Adrenal gland (tissue), 5 donors: Measurements from ENCODE around the gene JPT1.
"Not testable (repeated sequence)": the region's sequence is repeated elsewhere in the genome, so short reads cannot be mapped to it uniquely, and the experiment has no call there.

Experiments
- POLR2A ChIP-seq, 2 donors: fragments of 450-650 bp; IDR thresholded peaks; one replicate each; pipeline ENCODE4 v1.6.1; 2017; ENCODE audit warnings: antibody characterized with exemption in 2 of 2, mild to moderate bottlenecking in 2 of 2, moderate library complexity in 1 of 2
- TF ChIP-seq, protein P1 (sequence below), 6 experiments: fragments of 450-650 bp in 4 of 6; fragments of 200-600 bp in 2 of 6; sonication (generic) in 1 of 6; IDR thresholded peaks; 1 replicate in 5 of 6; 2 replicates in 1 of 6; pipeline versions ENCODE4 v1.5.1 to v1.8.0; 2016 to 2021; ENCODE audit warnings: antibody characterized with exemption in 6 of 6, mild to moderate bottlenecking in 2 of 6, moderate library complexity in 1 of 6
- donor health status: DM: no; HTN: no; CAD: no.

DNA sequence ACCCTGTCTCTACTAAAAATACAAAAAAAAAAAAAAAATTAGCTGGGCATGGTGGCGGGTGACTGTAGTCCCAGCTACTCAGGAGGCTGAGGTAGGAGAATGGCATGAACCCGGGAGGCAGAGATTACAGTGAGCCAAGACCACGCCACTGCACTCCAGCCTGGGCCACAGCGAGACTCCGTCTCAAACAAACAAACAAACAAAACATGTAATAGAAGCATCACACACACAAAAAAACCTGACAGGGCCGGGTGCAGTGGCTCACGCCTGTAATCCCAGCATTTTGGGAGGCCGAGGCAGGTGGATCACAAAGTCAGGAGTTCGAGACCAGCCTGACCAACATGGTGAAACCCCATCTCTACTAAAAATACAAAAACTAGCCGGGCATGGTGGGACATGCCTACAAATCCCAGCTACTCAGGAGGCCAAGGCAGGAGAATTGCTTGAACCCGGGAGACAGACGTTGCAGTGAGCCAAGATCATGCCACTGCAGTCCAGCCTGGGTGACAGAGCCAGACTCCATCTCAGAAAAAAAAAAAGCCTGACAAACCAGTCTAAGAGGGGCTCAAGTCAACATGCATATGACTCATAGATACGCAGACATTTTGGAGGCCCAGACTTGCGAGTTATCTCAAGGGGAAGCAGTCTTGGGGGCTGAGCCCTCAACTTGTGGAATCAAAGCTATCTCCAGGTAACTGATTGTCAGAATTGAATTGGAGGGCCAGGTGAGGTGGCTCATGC, 20.5 kb downstream of the JPT1 start:
- TF ChIP-seq, protein P1, sequence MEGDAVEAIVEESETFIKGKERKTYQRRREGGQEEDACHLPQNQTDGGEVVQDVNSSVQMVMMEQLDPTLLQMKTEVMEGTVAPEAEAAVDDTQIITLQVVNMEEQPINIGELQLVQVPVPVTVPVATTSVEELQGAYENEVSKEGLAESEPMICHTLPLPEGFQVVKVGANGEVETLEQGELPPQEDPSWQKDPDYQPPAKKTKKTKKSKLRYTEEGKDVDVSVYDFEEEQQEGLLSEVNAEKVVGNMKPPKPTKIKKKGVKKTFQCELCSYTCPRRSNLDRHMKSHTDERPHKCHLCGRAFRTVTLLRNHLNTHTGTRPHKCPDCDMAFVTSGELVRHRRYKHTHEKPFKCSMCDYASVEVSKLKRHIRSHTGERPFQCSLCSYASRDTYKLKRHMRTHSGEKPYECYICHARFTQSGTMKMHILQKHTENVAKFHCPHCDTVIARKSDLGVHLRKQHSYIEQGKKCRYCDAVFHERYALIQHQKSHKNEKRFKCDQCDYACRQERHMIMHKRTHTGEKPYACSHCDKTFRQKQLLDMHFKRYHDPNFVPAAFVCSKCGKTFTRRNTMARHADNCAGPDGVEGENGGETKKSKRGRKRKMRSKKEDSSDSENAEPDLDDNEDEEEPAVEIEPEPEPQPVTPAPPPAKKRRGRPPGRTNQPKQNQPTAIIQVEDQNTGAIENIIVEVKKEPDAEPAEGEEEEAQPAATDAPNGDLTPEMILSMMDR (IDR thresholded peaks at IDR 0.05), result not testable (repeated sequence)
- TF ChIP-seq POLR2A (IDR thresholded peaks at IDR 0.05), result not testable (repeated sequence)
